Breast epithelium (tissue), 4 donors: ENCODE measurements around the gene IFNA1. TPM values are rescaled to one million over a fixed set of nuclear protein-coding genes. Genes with fewer than 3 reads are reported as not detected.
A peak's percentile ranks its signal among the peaks of the same experiment; 100 is the strongest.
"Not testable (repeated sequence)": the region's sequence is repeated elsewhere in the genome, so short reads cannot be mapped to it uniquely, and the experiment has no call there.

Experiments used
- DNase-seq, 2 donors: peaks; one replicate each; pipeline ENCODE4 v3.0.0-alpha.2; 2019; ENCODE audit warnings: low spot score in 2 of 2
- H3K27ac ChIP-seq, 2 donors: fragments of 200-600 bp; sonication (generic) in 1 of 2; one replicate each; pipeline ENCODE4 v1.5.1; 2016 to 2019; ENCODE audit warnings: mild to moderate bottlenecking in 1 of 2
- H3K27me3 ChIP-seq, 2 donors: fragments of 200-600 bp; sonication (generic) in 1 of 2; one replicate each; pipeline versions ENCODE4 v1.5.1 to v1.6.0; 2017 to 2019; ENCODE audit warnings: control low read depth in 1 of 2, mild to moderate bottlenecking in 1 of 2
- H3K36me3 ChIP-seq: fragments of 200-600 bp; one replicate; pipeline ENCODE4 v1.5.1; 2019
- H3K4me1 ChIP-seq, 2 donors: fragments of 200-600 bp; sonication (generic); one replicate each; pipeline ENCODE4 v1.5.1; 2016 to 2019; ENCODE audit warnings: control low read depth in 1 of 2
- H3K4me3 ChIP-seq, 3 donors: fragments of 200-600 bp; sonication (generic); 1 replicate in 2 of 3; 2 replicates in 1 of 3; pipeline ENCODE4 v1.5.1; 2016 to 2019; ENCODE audit warnings: mild to moderate bottlenecking in 3 of 3, moderate library complexity in 2 of 3
- H3K9me3 ChIP-seq, 2 donors: fragments of 200-600 bp; sonication (generic) in 1 of 2; one replicate each; pipeline ENCODE4 v1.5.1; 2016 to 2019; ENCODE audit warnings: control low read depth in 1 of 2
- CTCF ChIP-seq, 3 donors: fragments of 450-650 bp; IDR thresholded peaks; one replicate each; pipeline ENCODE4 v1.5.1; 2016 to 2017; ENCODE audit warnings: antibody characterized with exemption in 3 of 3, mild to moderate bottlenecking in 3 of 3, moderate library complexity in 3 of 3
- POLR2A ChIP-seq: fragments of 450-650 bp; IDR thresholded peaks from one replicate; pipeline ENCODE4 v1.6.1; 2016; ENCODE audit warnings: antibody characterized with exemption, mild to moderate bottlenecking, moderate library complexity
- POLR2AphosphoS5 ChIP-seq, 3 donors: sonication (generic); formaldehyde crosslinking; IDR thresholded peaks; one replicate each; pipeline ENCODE4 v1.6.1; 2017; ENCODE audit warnings: antibody characterized with exemption in 3 of 3
- intact Hi-C: fragments of 100-400 bp; cut with DNase I; formaldehyde crosslinking; loops from one replicate; pipeline ENCODE4 v1.15.1; 2023; ENCODE audit warnings: low total_unique reads
- total RNA-seq, 3 donors: library from RNA; depleted of rRNA; stranded (reverse); fragments of >200 nt; gene quantifications; one replicate each; pipeline ENCODE4 v1.1.0, GENCODE V29; 2016

Gene IFNA1
- total RNA-seq, 3 donors from 2014 or later = not detected

GRCh38 chr9:21432672-21433425 is 7.4 kb upstream of the IFNA1 start:
- Histone ChIP-seq H3K9me3 (no peaks in the 10 kb centered on the region), H3K27ac (no peak overlapping the region), H3K4me3 (no peak overlapping the region), H3K27me3 (no peaks in the 10 kb centered on the region), H3K4me1 (no peaks in the 10 kb centered on the region), H3K36me3 (no peaks in the 10 kb centered on the region)
- intact Hi-C loops = no loop called here
- no peak for DNase-seq
- TF ChIP-seq CTCF (IDR thresholded peaks at IDR 0.05) (no peak), POLR2AphosphoS5 (IDR thresholded peaks at IDR 0.05) (no peak), POLR2A (no peak)

DNA sequence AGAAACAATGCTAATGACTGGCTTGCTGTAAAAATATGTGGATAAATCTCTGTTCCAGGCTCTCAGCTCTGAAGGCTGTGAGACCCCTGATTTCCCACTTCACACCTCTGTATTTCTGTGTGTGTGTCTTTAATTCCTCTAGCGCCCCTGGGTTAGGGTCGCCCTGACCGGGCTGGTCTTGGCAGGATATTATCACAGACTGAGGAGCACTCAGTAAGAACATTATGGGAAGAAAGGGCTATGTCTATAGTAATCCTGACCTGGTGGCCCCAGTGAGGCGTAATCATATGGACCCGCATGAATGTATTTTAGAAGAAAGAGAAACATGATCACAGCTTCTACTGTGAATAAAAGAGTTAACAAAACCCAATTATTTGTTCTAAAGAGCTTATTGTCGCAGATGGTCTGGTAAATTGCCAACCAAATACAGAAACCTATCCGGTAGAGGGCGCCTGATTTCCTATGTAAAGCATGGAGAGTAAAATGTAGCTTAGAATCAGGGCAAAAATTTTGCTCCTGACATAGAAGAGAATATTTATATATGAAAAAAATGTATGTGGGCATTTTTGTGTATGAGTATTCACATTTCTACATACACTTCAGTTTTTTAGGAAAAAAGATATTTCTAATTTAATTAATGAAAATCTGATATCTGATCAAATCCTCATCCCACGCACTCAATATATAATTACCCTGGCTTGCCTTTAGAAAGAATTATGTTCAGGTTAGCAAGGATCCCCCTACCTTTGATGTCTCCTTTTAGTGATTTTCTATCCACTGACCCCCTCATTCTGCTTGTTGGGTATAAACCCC is 5.8 kb upstream of the IFNA1 start:
- H3K27ac ChIP-seq = no peak overlapping the region
- TF ChIP-seq CTCF (IDR thresholded peaks at IDR 0.05) (peak in 2 of 3 donors; percentile 20 to 34), POLR2AphosphoS5 (IDR thresholded peaks at IDR 0.05) (no peak), POLR2A (no peak)
- peak in 1 of 2 donors; percentile 20 for DNase-seq
- intact Hi-C loops = no loop called here
- H3K36me3 ChIP-seq = no peaks in the 10 kb centered on the region
- H3K4me1 ChIP-seq = no peaks in the 10 kb centered on the region
- H3K4me3 ChIP-seq = no peak overlapping the region
- H3K27me3 ChIP-seq = no peaks in the 10 kb centered on the region
- H3K9me3 ChIP-seq = no peaks in the 10 kb centered on the region

DNA sequence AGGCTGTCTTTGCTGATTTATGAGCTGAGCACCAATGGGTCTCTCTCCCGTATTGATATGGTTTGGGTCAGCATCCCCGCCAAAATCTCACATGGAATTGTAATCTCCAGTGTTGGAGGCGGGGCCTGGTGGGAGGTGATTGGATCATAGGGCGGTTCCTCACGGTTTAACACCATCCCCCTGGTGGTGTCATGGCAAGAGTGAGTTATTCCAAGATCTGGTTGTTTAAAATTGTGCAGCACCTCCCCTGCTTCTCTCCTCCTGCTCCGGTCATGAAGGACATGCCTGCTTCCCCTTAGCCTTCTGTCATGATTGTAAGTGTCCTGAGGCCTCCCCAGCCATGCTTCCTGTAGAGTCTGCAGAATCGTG is 5.2 kb upstream of the IFNA1 start:
- H3K27me3 ChIP-seq, H3K4me3 ChIP-seq, intact Hi-C loops, DNase-seq, H3K4me1 ChIP-seq, H3K36me3 ChIP-seq, H3K27ac ChIP-seq, H3K9me3 ChIP-seq: not testable (repeated sequence)

- no peak for DNase-seq
- no peaks in the 10 kb centered on the region for H3K36me3 ChIP-seq
Measured at GRCh38 chr9:21443849-21444625, 3.8 kb downstream of the IFNA1 start.

DNA sequence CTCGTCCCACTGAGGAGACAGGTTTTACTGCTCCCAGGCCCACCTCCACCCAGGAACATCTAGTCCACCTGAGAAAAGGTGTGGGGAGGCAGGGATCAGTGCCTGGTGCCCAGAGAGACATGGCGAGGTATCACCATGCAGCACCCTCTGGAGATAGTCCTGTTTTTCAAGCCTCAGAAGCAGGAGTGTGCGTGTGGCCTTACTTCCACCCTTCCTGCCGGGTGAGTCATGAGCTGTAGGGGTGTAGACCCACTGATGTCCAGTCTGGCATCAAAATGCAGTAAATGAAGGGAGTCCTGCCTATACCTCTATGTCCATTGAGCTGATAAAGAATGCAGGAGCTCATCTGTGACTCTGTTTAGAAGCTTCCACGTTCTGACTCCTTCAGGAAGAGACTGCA is 9.1 kb downstream of the IFNA1 start:
- H3K27ac ChIP-seq, DNase-seq, H3K9me3 ChIP-seq, H3K36me3 ChIP-seq, H3K27me3 ChIP-seq, H3K4me1 ChIP-seq, H3K4me3 ChIP-seq, intact Hi-C loops: not testable (repeated sequence)

More at GRCh38 chr9:21443849-21444625, 3.8 kb downstream of the IFNA1 start:
- Histone ChIP-seq H3K27me3 (no peaks in the 10 kb centered on the region), H3K9me3 (no peaks in the 10 kb centered on the region), H3K4me3 (no peak overlapping the region), H3K27ac (no peak overlapping the region), H3K4me1 (no peaks in the 10 kb centered on the region)
- TF ChIP-seq CTCF (IDR thresholded peaks at IDR 0.05) = no peak
- no peak for TF ChIP-seq POLR2AphosphoS5 (IDR thresholded peaks at IDR 0.05)
- TF ChIP-seq POLR2A = no peak
- intact Hi-C loops = no loop called here
